ENCODE data around the gene ADGRL1. TPM values are rescaled to one million over a fixed set of nuclear protein-coding genes. Genes with fewer than 3 reads are reported as not detected.

Gene ADGRL1
- total and polyA plus RNA-seq, 2 donors (not counting 1 experiment from before 2014, with no cell fraction given): 1.7 to 3.5 TPM

- Histone ChIP-seq H3K27me3 (ENCODE audit: control insufficient read depth, insufficient read depth, low read length) (no peaks in the 10 kb centered on the region), H3K4me3 (replicated peaks in 1 of 4; ENCODE audit: control extremely low read depth in 1 of 4, insufficient read depth in 1 of 4, low read depth in 3 of 4, low read length in 4 of 4) (no peak overlapping the region), H4K20me1 (ENCODE audit: control insufficient read depth, extremely low read depth, insufficient read depth, low read length) (no peaks in the 10 kb centered on the region), H3K9me3 (ENCODE audit: control insufficient read depth, insufficient read depth, low read depth, low read length) (no peaks in the 10 kb centered on the region), H3K36me3 (ENCODE audit: control insufficient read depth, insufficient read depth, low read length) (no peaks in the 10 kb centered on the region), H3K4me2 (ENCODE audit: extremely low read depth, insufficient read depth, low read length) (no peak overlapping the region), H3K79me2 (ENCODE audit: control insufficient read depth, insufficient read depth, low read length) (no peaks in the 10 kb centered on the region), H3K27ac (ENCODE audit: insufficient read depth, low read length) (no peak overlapping the region), H3K9ac (ENCODE audit: insufficient read depth, low read length) (no peak overlapping the region), H3K4me1 (ENCODE audit: control insufficient read depth, extremely low read depth, insufficient read depth, low read length) (no peaks in the 10 kb centered on the region), H2AFZ (ENCODE audit: low read length) (no peak overlapping the region)
- no peak for DNase-seq (ENCODE audit: low read depth in 2 of 2)
- TF ChIP-seq CTCF (conservative IDR thresholded peaks at IDR 0.05 in 1 of 2, IDR thresholded peaks at IDR 0.05 in 1 of 2; ENCODE audit: low read depth in 1 of 2, low read length in 2 of 2): no peak
- no peak for TF ChIP-seq EZH2 (IDR thresholded peaks at IDR 0.05; ENCODE audit: low read length, missing control alignments)
These were observed 41.9 kb downstream of the ADGRL1 start for GRCh38 chr19:14164082-14164481.

- H4K20me1 ChIP-seq (ENCODE audit: control insufficient read depth, extremely low read depth, insufficient read depth, low read length): no peaks in the 10 kb centered on the region
These were observed 43.1 kb downstream of the ADGRL1 start for GRCh38 chr19:14162871-14163297.

GRCh38 chr19:14161305-14161704 is 44.7 kb downstream of the ADGRL1 start:
- H3K36me3 ChIP-seq (ENCODE audit: control insufficient read depth, insufficient read depth, low read length): peaks cover 5% of the 10 kb centered on the region
- no peak for DNase-seq (ENCODE audit: low read depth in 2 of 2)

More at GRCh38 chr19:14162871-14163297, 43.1 kb downstream of the ADGRL1 start:
- DNase-seq (ENCODE audit: low read depth in 2 of 2): no peak
- Histone ChIP-seq H3K27ac (ENCODE audit: insufficient read depth, low read length) (no peak overlapping the region), H3K9me3 (ENCODE audit: control insufficient read depth, insufficient read depth, low read depth, low read length) (no peaks in the 10 kb centered on the region), H3K36me3 (ENCODE audit: control insufficient read depth, insufficient read depth, low read length) (no peaks in the 10 kb centered on the region), H3K9ac (ENCODE audit: insufficient read depth, low read length) (no peak overlapping the region), H3K4me1 (ENCODE audit: control insufficient read depth, extremely low read depth, insufficient read depth, low read length) (no peaks in the 10 kb centered on the region), H3K4me3 (replicated peaks in 1 of 4; ENCODE audit: control extremely low read depth in 1 of 4, insufficient read depth in 1 of 4, low read depth in 3 of 4, low read length in 4 of 4) (no peak overlapping the region), H3K27me3 (ENCODE audit: control insufficient read depth, insufficient read depth, low read length) (no peaks in the 10 kb centered on the region), H2AFZ (ENCODE audit: low read length) (no peak overlapping the region), H3K4me2 (ENCODE audit: extremely low read depth, insufficient read depth, low read length) (no peak overlapping the region), H3K79me2 (ENCODE audit: control insufficient read depth, insufficient read depth, low read length) (no peaks in the 10 kb centered on the region)
- TF ChIP-seq CTCF (conservative IDR thresholded peaks at IDR 0.05 in 1 of 2, IDR thresholded peaks at IDR 0.05 in 1 of 2; ENCODE audit: low read depth in 1 of 2, low read length in 2 of 2) (no peak), EZH2 (IDR thresholded peaks at IDR 0.05; ENCODE audit: low read length, missing control alignments) (no peak)

More at GRCh38 chr19:14161305-14161704, 44.7 kb downstream of the ADGRL1 start:
- Histone ChIP-seq H3K9me3 (ENCODE audit: control insufficient read depth, insufficient read depth, low read depth, low read length) (no peaks in the 10 kb centered on the region), H2AFZ (ENCODE audit: low read length) (no peak overlapping the region), H3K27ac (ENCODE audit: insufficient read depth, low read length) (no peak overlapping the region), H3K9ac (ENCODE audit: insufficient read depth, low read length) (no peak overlapping the region), H3K27me3 (ENCODE audit: control insufficient read depth, insufficient read depth, low read length) (no peaks in the 10 kb centered on the region), H3K79me2 (ENCODE audit: control insufficient read depth, insufficient read depth, low read length) (no peaks in the 10 kb centered on the region), H3K4me3 (replicated peaks in 1 of 4; ENCODE audit: control extremely low read depth in 1 of 4, insufficient read depth in 1 of 4, low read depth in 3 of 4, low read length in 4 of 4) (no peak overlapping the region), H3K4me2 (ENCODE audit: extremely low read depth, insufficient read depth, low read length) (no peak overlapping the region), H3K4me1 (ENCODE audit: control insufficient read depth, extremely low read depth, insufficient read depth, low read length) (no peaks in the 10 kb centered on the region), H4K20me1 (ENCODE audit: control insufficient read depth, extremely low read depth, insufficient read depth, low read length) (no peaks in the 10 kb centered on the region)
- TF ChIP-seq EZH2 (IDR thresholded peaks at IDR 0.05; ENCODE audit: low read length, missing control alignments) (no peak), CTCF (conservative IDR thresholded peaks at IDR 0.05 in 1 of 2, IDR thresholded peaks at IDR 0.05 in 1 of 2; ENCODE audit: low read depth in 1 of 2, low read length in 2 of 2) (no peak)
